ENCODE measurements around the gene UCP2.

Gene UCP2

DNA sequence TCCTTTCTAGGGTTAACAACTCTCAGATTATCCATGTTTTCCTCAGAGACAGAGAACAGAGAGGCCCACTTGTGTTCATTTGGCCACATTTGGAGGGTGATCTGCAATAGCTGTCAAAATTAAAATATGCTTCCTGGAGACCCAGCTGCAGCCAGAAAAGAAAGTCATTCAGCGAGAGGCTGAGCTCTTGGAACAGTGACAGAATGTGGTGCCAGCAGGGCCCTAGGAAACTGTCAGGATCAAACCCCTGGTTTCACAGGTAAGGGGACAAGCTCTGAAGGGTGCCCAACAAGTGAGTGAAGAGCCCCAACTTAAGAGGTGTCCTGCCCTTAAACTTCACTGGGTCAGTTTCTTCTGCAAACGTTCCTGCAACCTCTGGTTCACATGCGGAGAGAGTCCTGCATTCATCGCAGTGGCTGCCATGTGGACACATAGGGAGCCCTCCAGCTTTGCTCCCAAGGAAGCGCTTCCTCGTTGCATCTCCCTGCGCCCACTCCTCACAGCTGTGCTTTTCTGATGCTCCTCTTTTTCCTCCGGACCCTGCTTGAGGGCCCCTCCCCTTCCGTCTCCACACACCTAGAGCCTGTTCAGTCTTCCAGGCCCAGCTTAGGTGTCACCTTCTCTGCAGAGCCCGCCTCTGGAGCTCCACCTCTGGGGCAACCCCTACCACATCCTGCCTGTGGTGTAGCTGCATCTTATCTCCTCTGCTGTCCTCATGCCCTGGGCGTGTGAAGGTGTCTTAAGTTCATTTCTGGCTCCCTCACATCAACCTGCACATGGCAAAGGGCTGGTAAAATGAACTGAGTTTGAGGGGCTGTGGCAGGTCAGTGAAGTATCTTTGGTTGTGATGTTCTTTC is 22.3 kb upstream of the UCP2 start:
- Histone ChIP-seq H3K9ac (no peak overlapping the region), H3K4me2 (no peak overlapping the region), H3K4me1 (peaks cover 25% of the 10 kb centered on the region)

GRCh38 chr11:74004046-74004695 is 21.5 kb upstream of the UCP2 start:
- TF ChIP-seq Cebpa-rat (IDR thresholded peaks at IDR 0.05) = no peak
- no peak overlapping the region for H3K9ac ChIP-seq

More for the DNA sequence above, 22.3 kb upstream of the UCP2 start:
- Histone ChIP-seq H3K27ac (no peak overlapping the region), H3K36me3 (peaks cover 22% of the 10 kb centered on the region), H3K4me3 (no peak overlapping the region), H3K9me3 (no peaks in the 10 kb centered on the region), H4K20me1 (no peaks in the 10 kb centered on the region), H3K27me3 (no peaks in the 10 kb centered on the region)
- TF ChIP-seq Cebpa-rat (IDR thresholded peaks at IDR 0.05) = no peak

GRCh38 chr11:74002832-74003231 is 20.2 kb upstream of the UCP2 start:
- no peaks in the 10 kb centered on the region for H4K20me1 ChIP-seq
- no peak overlapping the region for H3K4me2 ChIP-seq
- H3K4me1 ChIP-seq = peaks cover 13% of the 10 kb centered on the region
- H3K4me3 ChIP-seq = no peak overlapping the region
- peaks cover 22% of the 10 kb centered on the region for H3K36me3 ChIP-seq
- H3K27ac ChIP-seq = no peak overlapping the region
- H3K9ac ChIP-seq = no peak overlapping the region
- no peaks in the 10 kb centered on the region for H3K9me3 ChIP-seq
- no peaks in the 10 kb centered on the region for H3K27me3 ChIP-seq
- TF ChIP-seq Cebpa-rat (IDR thresholded peaks at IDR 0.05) = no peak

More at GRCh38 chr11:74004046-74004695, 21.5 kb upstream of the UCP2 start:
- H4K20me1 ChIP-seq = no peaks in the 10 kb centered on the region
- H3K9me3 ChIP-seq = no peaks in the 10 kb centered on the region
- peaks cover 22% of the 10 kb centered on the region for H3K36me3 ChIP-seq
- no peak overlapping the region for H3K4me3 ChIP-seq
- no peaks in the 10 kb centered on the region for H3K27me3 ChIP-seq
- H3K4me1 ChIP-seq = peaks cover 25% of the 10 kb centered on the region
- H3K4me2 ChIP-seq = no peak overlapping the region
- no peak overlapping the region for H3K27ac ChIP-seq

DNA sequence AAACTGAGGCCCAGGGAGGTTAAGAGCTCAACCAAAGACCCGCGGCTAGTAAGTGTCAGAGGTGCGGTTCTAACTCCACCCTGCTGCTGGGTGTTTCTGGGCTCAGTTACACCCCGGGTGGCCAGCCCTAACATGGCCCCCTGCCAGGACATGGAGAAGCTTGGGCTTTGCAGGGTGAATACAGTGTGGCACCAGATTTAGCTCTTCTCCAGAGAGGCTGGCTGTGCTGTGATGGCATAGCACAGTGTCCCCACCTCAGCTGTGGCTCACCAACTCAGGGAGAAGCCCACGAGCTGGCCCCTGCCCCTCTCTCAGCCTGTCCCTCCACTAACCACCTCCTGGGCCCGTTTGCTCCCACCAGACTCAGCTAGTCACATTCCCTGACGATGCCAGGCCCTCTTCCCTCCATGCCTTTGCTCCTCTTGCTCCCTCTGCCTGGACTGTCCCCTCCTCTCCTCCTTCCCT is 19.2 kb upstream of the UCP2 start:
- H3K4me1 ChIP-seq = peaks cover 21% of the 10 kb centered on the region
- H3K4me3 ChIP-seq = no peak overlapping the region
- H3K4me2 ChIP-seq = no peak overlapping the region
- H3K27ac ChIP-seq = no peak overlapping the region
- H3K9ac ChIP-seq = no peak overlapping the region
- no peaks in the 10 kb centered on the region for H3K9me3 ChIP-seq
- H3K36me3 ChIP-seq = peaks cover 22% of the 10 kb centered on the region
- no peak for TF ChIP-seq Cebpa-rat (IDR thresholded peaks at IDR 0.05)
- H3K27me3 ChIP-seq = no peaks in the 10 kb centered on the region
- H4K20me1 ChIP-seq = no peaks in the 10 kb centered on the region

DNA sequence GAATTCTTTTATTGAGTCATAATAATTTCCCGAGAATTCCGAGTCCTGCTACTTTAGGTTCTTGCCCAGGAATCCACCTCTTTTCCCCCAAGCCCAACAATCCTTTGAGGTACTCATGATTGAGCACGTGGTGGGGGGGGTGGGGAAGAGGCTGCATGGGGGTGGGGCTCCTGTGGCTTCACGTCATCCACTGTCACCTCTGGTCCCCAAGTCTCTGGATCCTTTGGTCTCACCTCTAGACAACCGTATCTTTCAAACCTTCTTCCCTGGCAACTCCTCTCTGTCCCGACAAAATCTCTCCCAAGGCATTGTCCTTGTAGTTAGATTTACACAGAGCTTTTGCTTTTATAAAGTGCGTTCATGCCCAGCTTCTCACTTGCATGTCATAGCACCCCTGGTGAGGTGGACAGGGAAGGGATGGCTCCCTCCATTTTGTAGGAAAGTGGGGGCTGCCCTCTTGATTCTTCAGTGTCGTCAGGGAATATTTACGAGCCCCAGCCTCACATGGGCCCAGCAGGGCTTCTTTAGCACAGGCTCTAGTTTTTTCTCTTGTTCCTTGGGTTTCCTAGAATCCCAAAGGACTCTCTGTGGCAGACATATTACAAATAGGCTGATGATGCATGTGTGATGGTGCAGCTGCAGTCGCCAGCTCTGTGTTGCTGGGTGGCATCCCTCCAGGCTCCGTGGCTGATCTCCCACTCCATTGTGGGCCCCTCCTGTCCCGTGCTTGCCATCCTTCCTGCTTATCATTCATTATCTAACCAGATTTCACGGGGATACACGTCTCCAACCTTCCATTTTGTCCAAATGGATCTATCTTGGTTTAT is 17.9 kb upstream of the UCP2 start:
- no peak overlapping the region for H3K27ac ChIP-seq
- H3K36me3 ChIP-seq = peaks cover 22% of the 10 kb centered on the region
- no peak overlapping the region for H3K9ac ChIP-seq
- no peak overlapping the region for H3K4me3 ChIP-seq
- no peaks in the 10 kb centered on the region for H3K27me3 ChIP-seq
- H3K4me2 ChIP-seq = no peak overlapping the region
- TF ChIP-seq Cebpa-rat (IDR thresholded peaks at IDR 0.05) = no peak
- H3K4me1 ChIP-seq = peaks cover 33% of the 10 kb centered on the region
- no peaks in the 10 kb centered on the region for H3K9me3 ChIP-seq
- H4K20me1 ChIP-seq = no peaks in the 10 kb centered on the region

DNA sequence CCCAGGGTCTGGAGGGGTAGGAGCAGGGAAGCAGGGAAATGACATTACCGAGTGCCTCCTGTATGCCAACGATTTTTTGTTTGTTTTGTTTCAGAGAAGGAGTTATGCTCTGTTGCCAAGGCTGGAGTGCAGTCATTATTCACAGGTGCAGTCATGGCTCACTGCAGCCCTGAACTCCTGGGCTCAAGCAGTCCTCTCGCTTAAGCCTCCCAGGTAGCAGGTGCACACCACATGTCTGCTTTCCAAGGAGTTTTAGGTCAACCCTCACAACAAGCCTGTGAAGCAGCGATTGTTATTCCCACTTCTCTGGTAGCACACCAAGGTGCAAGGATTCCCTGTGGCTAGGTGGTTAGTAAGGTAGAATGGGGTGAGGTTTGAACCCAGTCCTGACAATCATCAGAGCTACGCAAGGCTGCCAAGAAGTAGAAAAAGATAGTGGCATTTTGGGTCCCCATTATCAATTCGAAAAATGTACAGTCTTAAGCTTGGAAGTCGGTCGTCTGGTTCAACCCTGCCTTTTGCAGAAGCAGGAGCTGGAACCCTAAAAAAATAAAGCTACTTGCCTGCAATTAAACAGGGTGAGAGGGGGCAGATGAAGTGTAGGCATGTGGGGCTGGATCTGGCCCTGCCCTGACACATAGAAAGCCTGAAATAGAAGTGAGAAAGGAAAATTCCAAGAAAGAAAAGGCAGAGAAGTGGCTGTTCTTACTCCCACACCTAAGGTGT is 17.1 kb upstream of the UCP2 start:
- Histone ChIP-seq H4K20me1 (no peaks in the 10 kb centered on the region), H3K4me2 (no peak overlapping the region)

GRCh38 chr11:73998846-73999575 is 16.4 kb upstream of the UCP2 start:
- H4K20me1 ChIP-seq = no peaks in the 10 kb centered on the region
- peaks cover 39% of the 10 kb centered on the region for H3K4me1 ChIP-seq
- no peak overlapping the region for H3K4me3 ChIP-seq
- H3K9me3 ChIP-seq = no peaks in the 10 kb centered on the region
- no peak overlapping the region for H3K9ac ChIP-seq
- no peak overlapping the region for H3K27ac ChIP-seq
- TF ChIP-seq Cebpa-rat (IDR thresholded peaks at IDR 0.05) = no peak
- no peaks in the 10 kb centered on the region for H3K27me3 ChIP-seq
- H3K36me3 ChIP-seq = peaks cover 17% of the 10 kb centered on the region
- no peak overlapping the region for H3K4me2 ChIP-seq

More for the DNA sequence above, 17.1 kb upstream of the UCP2 start:
- Histone ChIP-seq H3K9me3 (no peaks in the 10 kb centered on the region), H3K27ac (no peak overlapping the region), H3K27me3 (no peaks in the 10 kb centered on the region), H3K9ac (no peak overlapping the region), H3K36me3 (peaks cover 22% of the 10 kb centered on the region), H3K4me1 (peaks cover 37% of the 10 kb centered on the region), H3K4me3 (no peak overlapping the region)
- TF ChIP-seq Cebpa-rat (IDR thresholded peaks at IDR 0.05) = no peak

DNA sequence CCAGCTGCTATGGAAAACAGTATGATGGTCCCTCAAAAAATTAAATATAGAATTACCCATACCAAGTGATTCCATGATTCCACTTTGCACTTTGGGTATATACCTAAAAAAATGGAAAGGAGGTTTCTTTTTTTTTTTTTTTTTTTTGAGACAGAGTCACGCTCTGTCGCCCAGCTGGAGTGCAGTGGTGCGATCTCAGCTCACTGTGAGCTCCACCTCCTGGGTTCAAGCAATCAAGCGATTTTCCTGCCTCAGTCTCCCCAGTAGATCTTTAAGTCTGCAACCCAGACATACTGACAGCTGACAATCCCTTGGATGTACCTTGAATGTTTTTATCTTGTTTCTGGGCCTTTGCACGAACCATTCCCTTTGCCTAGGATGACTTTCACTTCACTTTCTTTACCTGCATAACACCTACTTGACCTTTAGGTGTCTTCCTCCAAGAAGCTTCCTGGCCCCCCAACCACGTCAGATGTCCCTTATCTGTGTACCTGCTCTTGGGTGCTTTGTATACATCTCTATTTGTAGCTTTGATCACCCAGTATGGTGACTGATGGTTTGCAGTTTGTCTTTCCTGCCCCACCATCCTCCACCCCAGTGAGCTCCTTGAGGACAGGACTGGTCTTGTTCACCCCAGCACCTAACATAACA is 14.6 kb upstream of the UCP2 start:
- no peak overlapping the region for H3K27ac ChIP-seq
- no peaks in the 10 kb centered on the region for H4K20me1 ChIP-seq
- peak overlapping the region; percentile 39 for H3K4me2 ChIP-seq
- H3K4me1 ChIP-seq = peaks cover 39% of the 10 kb centered on the region
- H3K36me3 ChIP-seq = peaks cover 4% of the 10 kb centered on the region; the same call in 1 of the 2 replicates
- H3K9ac ChIP-seq = no peak overlapping the region
- no peaks in the 10 kb centered on the region for H3K27me3 ChIP-seq
- no peak overlapping the region for H3K4me3 ChIP-seq
- no peak for TF ChIP-seq Cebpa-rat (IDR thresholded peaks at IDR 0.05)
- no peaks in the 10 kb centered on the region for H3K9me3 ChIP-seq

Measured in BLaER1 (cell line).